COLO668 (cell line): Measurements from ENCODE around the gene ZNF638.
A peak's percentile ranks its signal among the peaks of the same experiment; 100 is the strongest.

Source experiments
- DNase-seq: peaks from one replicate; lab custom pipeline; 2025; ENCODE audit not compliant: unreplicated experiment; lab: John Stamatoyannopoulos, UW

The ZNF638 gene

GRCh38 chr2:71455741-71456569, 124.4 kb downstream of the ZNF638 start:
- no peak for DNase-seq

- no peak for DNase-seq
These were observed 125.0 kb downstream of the ZNF638 start for GRCh38 chr2:71456617-71457016.

DNA sequence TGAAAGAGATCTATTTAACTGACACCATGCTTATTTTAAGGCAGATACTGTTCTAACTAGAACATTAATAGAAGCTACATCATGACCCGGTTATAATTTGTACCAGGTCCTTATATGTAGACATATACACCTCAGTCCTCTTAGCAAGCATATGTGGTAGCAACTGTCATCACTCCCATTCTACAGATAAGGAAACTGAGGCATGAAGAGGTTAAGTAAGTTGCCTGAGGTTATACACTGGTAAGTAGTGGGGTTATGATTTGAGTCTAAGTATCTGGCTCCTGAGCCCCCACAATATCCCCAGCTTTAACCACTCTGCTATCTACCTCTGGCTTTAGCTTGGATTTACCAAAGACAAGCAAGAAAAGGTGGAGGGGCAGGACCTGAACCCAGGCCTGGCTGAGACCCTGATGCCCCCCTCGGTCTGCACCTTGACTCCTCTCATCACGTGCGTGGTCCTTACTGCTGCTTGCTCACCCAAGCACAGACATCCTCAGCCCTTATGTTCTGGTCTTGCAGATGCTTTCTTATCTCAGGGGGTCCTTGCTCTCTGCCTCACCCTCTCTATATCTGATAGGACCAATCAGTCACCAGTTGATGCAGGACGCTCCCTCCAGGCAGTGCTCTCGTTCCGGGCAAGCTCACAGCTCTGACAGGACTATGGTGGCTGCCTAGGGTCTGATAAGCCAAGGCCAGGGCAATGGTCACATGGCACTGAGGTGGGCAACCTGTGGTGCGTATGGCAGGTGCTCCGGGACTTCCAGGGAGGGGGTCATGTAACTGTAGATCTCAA, 125.7 kb downstream of the ZNF638 start:
- no peak for DNase-seq

GRCh38 chr2:71457923-71458322, 126.3 kb downstream of the ZNF638 start:
- no peak for DNase-seq

GRCh38 chr2:71458413-71459083, 127.0 kb downstream of the ZNF638 start:
- DNase-seq, result no peak

DNA sequence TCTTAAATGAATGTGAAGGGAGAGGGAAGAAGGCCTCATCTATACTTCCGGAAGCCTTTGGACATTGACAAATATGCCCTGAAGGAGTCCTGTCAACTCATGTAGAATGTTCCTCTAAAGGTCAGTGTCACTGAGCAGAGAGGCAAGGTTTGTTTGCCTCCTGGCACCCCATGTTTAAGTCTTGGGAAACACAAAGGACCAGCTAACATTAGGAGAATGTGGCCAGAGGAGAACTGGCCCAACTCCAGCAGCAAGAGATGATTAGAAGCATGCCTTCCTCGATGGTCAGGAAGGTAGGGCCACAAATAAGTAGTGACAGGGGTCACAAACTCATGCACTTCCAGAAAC, 127.5 kb downstream of the ZNF638 start:
- DNase-seq, result no peak

GRCh38 chr2:71460056-71460455, 128.5 kb downstream of the ZNF638 start:
- no peak for DNase-seq

GRCh38 chr2:71460595-71461303, 129.2 kb downstream of the ZNF638 start:
- DNase-seq, result no peak

DNA sequence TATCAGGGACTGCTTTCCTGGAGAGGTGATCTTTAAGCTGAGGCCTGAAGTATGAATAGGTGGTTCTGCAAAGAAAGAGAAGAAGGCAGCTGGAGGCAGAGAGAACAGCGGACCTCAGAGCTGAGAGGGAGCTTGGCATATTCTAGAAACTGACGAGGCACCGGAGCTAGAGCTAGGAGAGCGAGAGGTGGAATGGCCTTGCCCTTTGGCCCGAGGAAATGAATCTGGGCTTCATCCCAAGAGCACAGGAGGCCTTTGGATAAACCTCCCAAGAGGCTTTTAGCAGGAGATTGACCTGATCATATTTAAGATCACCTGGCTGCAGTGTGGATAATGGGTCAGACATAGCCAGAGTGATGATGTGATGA, 129.7 kb downstream of the ZNF638 start:
- no peak for DNase-seq

DNA sequence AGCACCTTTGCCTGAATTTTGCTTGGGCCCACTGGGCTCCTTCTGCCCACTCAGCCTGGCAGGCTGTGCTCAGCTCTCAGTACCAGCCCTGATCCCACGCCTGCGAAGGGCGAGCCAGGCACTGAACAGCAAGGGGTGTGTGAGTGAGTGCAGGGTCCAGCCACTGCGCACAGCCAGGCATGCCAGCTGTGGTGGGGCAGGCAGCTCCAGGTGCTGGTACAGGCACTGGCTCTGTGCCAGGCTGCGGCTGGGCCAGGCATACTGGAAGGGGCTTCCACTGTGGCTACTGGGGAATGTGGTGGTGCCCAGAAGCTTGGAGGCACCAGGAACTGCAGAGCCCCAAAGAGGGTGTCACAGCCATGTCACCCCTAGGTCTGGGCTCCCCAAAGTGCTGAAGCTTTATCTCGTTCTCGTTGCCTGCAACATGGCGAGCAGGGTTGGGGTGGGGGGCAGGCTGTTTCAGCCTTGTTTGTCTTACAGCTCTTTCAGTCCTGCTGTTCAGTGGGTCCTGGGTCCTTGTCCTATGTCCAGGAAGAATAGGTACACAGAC, 130.5 kb downstream of the ZNF638 start:
- DNase-seq, result no peak

- DNase-seq, result no peak
These were observed 131.2 kb downstream of the ZNF638 start for GRCh38 chr2:71462641-71463341.

- no peak for DNase-seq
These were observed 131.7 kb downstream of the ZNF638 start for GRCh38 chr2:71463342-71463654.

DNA sequence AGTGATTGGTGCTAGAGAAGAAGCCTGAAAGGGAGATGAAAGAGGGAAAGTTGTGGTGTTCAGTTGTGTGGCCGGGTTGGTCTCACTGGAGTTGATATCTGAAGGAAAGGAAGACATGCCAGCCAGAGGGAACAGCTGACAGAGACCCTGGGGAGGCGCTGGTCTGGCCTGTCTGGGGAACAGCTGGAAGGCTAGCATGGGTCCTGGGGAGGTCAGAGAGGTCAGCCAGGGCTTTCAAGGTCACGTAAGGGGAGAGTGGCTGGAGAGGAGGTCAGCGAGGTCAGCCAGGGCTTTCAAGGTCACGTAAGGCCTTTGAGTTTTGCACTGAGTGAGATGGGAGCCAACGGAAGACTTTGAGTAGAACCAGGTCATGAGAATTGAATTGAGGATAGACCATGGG, 132.8 kb downstream of the ZNF638 start:
- no peak for DNase-seq

GRCh38 chr2:71465356-71465755, 133.8 kb downstream of the ZNF638 start:
- DNase-seq, result no peak

DNA sequence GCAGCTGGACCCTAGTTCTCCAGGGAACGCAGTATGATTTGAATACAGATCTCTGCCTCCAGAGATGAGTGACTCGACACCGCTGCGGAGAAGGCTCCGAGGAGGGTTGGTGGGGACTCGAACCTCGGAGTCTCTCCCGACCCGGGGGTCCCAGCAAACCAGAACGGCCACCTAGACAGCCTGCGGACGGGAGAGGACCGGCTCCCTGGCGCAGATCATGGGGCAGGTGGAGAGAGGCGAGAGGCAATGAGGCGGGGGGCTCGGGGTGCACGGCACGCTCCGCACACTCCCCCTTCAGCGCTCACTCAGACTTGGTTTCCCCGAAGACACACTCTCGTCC, 134.3 kb downstream of the ZNF638 start:
- DNase-seq, result no peak

DNA sequence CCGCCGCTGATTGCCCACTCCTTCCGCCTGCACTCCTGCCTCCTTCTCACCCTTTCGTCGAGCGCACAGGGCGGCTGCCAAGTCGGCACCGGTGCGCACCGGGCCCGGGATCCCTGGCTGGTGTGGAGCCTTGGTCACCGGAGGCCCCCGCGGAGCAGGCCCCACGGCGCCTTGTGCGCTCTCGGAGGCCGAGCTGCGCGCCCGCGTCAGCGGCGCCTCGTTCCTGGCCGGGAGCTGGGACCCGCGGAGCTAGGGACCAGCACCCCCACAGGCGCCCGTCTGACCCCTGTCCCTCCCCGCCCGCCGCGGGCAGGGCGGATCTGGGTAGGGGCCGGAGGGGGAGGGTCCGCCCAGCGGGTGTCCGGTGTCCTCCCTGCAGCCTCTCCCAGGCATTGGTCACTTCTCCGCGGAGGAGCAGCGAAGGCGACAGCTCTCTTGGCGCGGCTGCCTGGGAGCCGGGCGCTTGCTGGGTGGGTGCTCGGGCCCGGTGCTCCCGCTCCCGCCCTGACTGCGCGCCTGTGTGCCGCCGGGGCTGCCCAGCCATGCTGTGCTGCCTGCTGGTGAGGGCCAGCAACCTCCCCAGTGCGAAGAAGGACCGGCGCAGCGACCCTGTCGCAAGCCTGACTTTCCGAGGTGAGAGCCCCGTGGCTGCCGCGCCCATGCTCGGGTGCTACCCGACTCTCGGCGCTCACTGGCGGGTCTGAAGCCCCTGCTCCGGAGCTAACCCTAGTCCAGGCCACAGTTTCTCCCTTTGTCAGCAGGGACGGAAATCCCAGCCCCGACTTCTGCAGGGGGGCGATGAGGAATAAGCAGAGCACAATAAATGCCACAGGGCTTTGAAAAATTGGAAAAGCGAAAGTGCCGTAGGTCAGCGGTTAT, 135.0 kb downstream of the ZNF638 start:
- peak; percentile 35 for DNase-seq

- DNase-seq, result no peak
These were observed 135.7 kb downstream of the ZNF638 start for GRCh38 chr2:71467180-71467815.

- no peak for DNase-seq
These were observed 136.9 kb downstream of the ZNF638 start for GRCh38 chr2:71468279-71469015.
